Peyer's patch (tissue), 4 donors: ENCODE data around the gene UBASH3B.
"Not testable (repeated sequence)": the region's sequence is repeated elsewhere in the genome, so short reads cannot be mapped to it uniquely, and the experiment has no call there.

ENCODE experiments used
- POLR2A ChIP-seq, 2 donors: fragments of 450-650 bp; IDR thresholded peaks; one replicate each; pipeline ENCODE4 v1.5.1; 2017; ENCODE audit warnings: antibody characterized with exemption in 2 of 2, mild to moderate bottlenecking in 2 of 2, moderate library complexity in 2 of 2
- TF ChIP-seq, protein P1 (sequence below), 6 experiments: fragments of 450-650 bp in 4 of 6; fragments of 200-600 bp in 2 of 6; sonication (generic) in 1 of 6; IDR thresholded peaks; one replicate each; pipeline ENCODE4 v1.5.1; 2017 to 2019; ENCODE audit warnings: antibody characterized with exemption in 6 of 6, mild to moderate bottlenecking in 3 of 6, moderate library complexity in 1 of 6

DNA sequence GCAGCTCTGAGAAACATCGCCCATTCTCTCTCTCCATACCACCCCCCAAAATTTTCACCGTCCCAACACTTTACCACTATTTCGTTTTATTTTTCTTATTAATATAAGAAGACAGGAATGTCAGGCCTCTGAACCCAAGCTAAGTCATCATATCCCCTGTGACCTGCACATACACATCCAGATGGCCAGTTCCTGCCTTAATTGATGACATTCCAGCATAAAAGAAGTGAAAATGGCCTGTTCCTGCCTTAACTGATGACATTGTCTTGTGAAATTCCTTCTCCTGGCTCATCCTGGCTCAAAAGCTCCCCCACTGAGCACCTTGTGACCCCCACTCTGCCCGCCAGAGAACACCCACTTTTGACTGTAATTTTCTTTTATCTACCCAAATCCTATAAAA, 176.8 kb downstream of the UBASH3B start:
- TF ChIP-seq, protein P1, sequence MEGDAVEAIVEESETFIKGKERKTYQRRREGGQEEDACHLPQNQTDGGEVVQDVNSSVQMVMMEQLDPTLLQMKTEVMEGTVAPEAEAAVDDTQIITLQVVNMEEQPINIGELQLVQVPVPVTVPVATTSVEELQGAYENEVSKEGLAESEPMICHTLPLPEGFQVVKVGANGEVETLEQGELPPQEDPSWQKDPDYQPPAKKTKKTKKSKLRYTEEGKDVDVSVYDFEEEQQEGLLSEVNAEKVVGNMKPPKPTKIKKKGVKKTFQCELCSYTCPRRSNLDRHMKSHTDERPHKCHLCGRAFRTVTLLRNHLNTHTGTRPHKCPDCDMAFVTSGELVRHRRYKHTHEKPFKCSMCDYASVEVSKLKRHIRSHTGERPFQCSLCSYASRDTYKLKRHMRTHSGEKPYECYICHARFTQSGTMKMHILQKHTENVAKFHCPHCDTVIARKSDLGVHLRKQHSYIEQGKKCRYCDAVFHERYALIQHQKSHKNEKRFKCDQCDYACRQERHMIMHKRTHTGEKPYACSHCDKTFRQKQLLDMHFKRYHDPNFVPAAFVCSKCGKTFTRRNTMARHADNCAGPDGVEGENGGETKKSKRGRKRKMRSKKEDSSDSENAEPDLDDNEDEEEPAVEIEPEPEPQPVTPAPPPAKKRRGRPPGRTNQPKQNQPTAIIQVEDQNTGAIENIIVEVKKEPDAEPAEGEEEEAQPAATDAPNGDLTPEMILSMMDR (IDR thresholded peaks at IDR 0.05) = not testable (repeated sequence)
- TF ChIP-seq POLR2A (IDR thresholded peaks at IDR 0.05) = not testable (repeated sequence)
